BJ (cell line): Measurements from ENCODE around the gene PRKG1. TPM values are rescaled to one million over a fixed set of nuclear protein-coding genes. Genes with fewer than 3 reads are reported as not detected.

Experiments used
- CTCF ChIA-PET: fragments of 350-600 bp; formaldehyde crosslinking; extraction: SDS; loops from one replicate; lab custom pipeline; 2021; ENCODE audit warnings: antibody characterized with exemption, inconsistent platforms; lab: Yijun Ruan, JAX
- POLR2A ChIA-PET: fragments of 300-600 bp; sonication (Branson Sonifier 250); formaldehyde crosslinking; extraction: SDS; loops from one replicate; lab custom pipeline; 2021; ENCODE audit warnings: antibody characterized with exemption; lab: Charles Lee
- DNase-seq: peaks from one replicate; pipeline ENCODE4 v3.0.0-alpha.2; 2011; ENCODE audit warnings: low read depth
- H3K27me3 ChIP-seq: 2 replicates; pipeline ENCODE4 v1.6.0; 2011; ENCODE audit warnings: low read length; ENCODE audit not compliant: control insufficient read depth, insufficient read depth
- H3K36me3 ChIP-seq: 2 replicates; pipeline ENCODE4 v1.5.1; 2011; ENCODE audit warnings: low read length; ENCODE audit not compliant: control insufficient read depth, insufficient read depth
- H3K4me3 ChIP-seq: 2 replicates; pipeline ENCODE4 v1.5.1; 2011; ENCODE audit warnings: low read depth, mild to moderate bottlenecking, control low read depth, low read length
- CTCF ChIP-seq: IDR thresholded peaks from 2 replicates; pipeline ENCODE4 v1.5.1; 2011; ENCODE audit warnings: low read depth, mild to moderate bottlenecking, control low read depth, inconsistent platforms, low read length, moderate library complexity; ENCODE audit not compliant: insufficient read depth
- polyA plus RNA-seq: library from polyadenylated mRNA; depleted of rRNA; stranded (reverse); fragments of >200 nt; gene quantifications from 2 replicates; pipeline ENCODE4 v1.2.3, GENCODE V29; 2011

PRKG1 gene
- polyA plus RNA-seq, 1 experiment: 9.7 TPM

- DNase-seq: no peak
- ChIA-PET POLR2A (no interaction called here), CTCF (interaction anchor here (1.6 kb wide), 1 partner anchor 9 kb away, joined by 3 read pairs; no protein-coding TSS in a partner anchor)
- H3K4me3 ChIP-seq: no peak overlapping the region
- no peak for TF ChIP-seq CTCF
- no peaks in the 10 kb centered on the region for H3K36me3 ChIP-seq
- no peaks in the 10 kb centered on the region for H3K27me3 ChIP-seq
Observed at GRCh38 chr10:51875610-51876009, 801.3 kb downstream of the PRKG1 start.

GRCh38 chr10:51876503-51876902 lies 802.2 kb downstream of the PRKG1 start:
- POLR2A ChIA-PET: no interaction called here
- Histone ChIP-seq H3K4me3 (no peak overlapping the region), H3K36me3 (no peaks in the 10 kb centered on the region), H3K27me3 (no peaks in the 10 kb centered on the region)
- CTCF ChIA-PET: interaction anchor here (0.6 to 1.6 kb wide), 2 partner anchors 8 to 114 kb away, joined by 3 to 4 read pairs; no protein-coding TSS in a partner anchor
- DNase-seq: no peak
- no peak for TF ChIP-seq CTCF

- TF ChIP-seq CTCF: no peak
- no peaks in the 10 kb centered on the region for H3K27me3 ChIP-seq
- H3K36me3 ChIP-seq: no peaks in the 10 kb centered on the region
- H3K4me3 ChIP-seq: no peak overlapping the region
- ChIA-PET POLR2A (no interaction called here), CTCF (no interaction called here)
- DNase-seq: no peak
Observed at GRCh38 chr10:51876979-51877378, 802.7 kb downstream of the PRKG1 start.

- no peak for TF ChIP-seq CTCF
- H3K4me3 ChIP-seq: no peak overlapping the region
- no peaks in the 10 kb centered on the region for H3K36me3 ChIP-seq
- POLR2A ChIA-PET: no interaction called here
- H3K27me3 ChIP-seq: no peaks in the 10 kb centered on the region
- CTCF ChIA-PET: no interaction called here
- DNase-seq: no peak
Observed at GRCh38 chr10:51877636-51878035, 803.3 kb downstream of the PRKG1 start.

GRCh38 chr10:51878695-51879094 lies 804.4 kb downstream of the PRKG1 start:
- POLR2A ChIA-PET: no interaction called here
- DNase-seq: no peak
- Histone ChIP-seq H3K4me3 (no peak overlapping the region), H3K27me3 (no peaks in the 10 kb centered on the region), H3K36me3 (no peaks in the 10 kb centered on the region)
- TF ChIP-seq CTCF: no peak
- CTCF ChIA-PET: interaction anchor here (0.6 kb wide), 1 partner anchor 843 kb away, joined by 3 read pairs; no protein-coding TSS in a partner anchor
